ENCODE measurements around the gene KCTD8. TPM values are rescaled to one million over a fixed set of nuclear protein-coding genes. Genes with fewer than 3 reads are reported as not detected.

KCTD8 gene
- total RNA-seq, 1 experiment from 2014 or later, result not detected

DNA sequence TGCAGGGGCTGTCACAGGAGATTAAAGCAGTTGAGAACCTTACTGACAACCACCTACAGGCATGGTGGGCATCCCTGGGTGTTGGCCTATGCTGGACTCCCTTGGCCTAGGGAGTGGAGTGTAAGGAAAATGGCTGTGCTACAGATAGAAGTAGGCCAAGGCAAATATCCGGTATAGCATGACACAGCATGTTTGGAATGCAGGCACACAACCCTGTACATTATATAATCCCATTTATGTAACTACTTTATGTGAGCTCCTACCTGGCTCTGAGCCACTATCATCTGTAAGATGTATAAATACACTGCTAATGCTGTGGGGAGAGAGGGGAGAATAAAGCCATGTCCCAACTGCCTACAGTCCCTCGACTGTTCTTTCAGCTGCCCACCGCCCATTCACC is 38.7 kb upstream of the KCTD8 start:
- no peaks in the 10 kb centered on the region for H3K36me3 ChIP-seq (ENCODE audit: control insufficient read depth in 1 of 2, insufficient read depth in 2 of 2, low read length in 2 of 2)

DNA sequence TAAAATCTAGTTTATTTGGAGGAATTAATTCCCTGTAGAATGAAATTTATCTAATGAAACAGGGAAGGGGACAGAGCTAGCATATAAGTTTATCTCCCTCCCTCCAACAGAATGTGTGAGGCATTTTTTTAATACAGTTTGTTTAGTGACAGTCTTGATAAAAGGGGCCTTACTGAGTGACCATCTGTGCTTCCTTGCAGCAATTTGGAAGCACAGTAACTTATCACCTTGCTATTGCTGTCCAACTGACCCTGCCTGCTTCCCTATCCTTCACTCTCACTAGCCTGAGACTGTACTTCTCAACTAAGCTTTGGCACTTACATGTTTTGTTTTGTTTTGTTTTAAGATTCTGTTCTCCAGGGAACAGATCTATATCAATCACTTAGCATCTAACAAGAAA is 31.1 kb upstream of the KCTD8 start:
- no peak overlapping the region for H3K27ac ChIP-seq (ENCODE audit: low read depth, low read length)
- H3K9me2 ChIP-seq (ENCODE audit: insufficient read depth), result no peaks in the 10 kb centered on the region
- H3K9me3 ChIP-seq (ENCODE audit: control insufficient read depth in 1 of 2, insufficient read depth in 1 of 2, low read depth in 1 of 2, low read length in 2 of 2), result peaks cover 3 to 11% of the 10 kb centered on the region in 2 experiments; a peak in 2 of 4 replicates
- ChIA-PET POLR2A (no interaction called here), CTCF (no interaction called here), RAD21 (ENCODE audit: low non-redundant PET in 1 of 2, low total read pairs in 2 of 2, uncharacterized antibody in 2 of 2, unreplicated experiment in 2 of 2) (no interaction called here)
- BruUV-seq (replicated peaks), result no TSS peak
- intact Hi-C loops (cut with micrococcal nuclease), result no loop called here
- H4K20me1 ChIP-seq (ENCODE audit: insufficient read depth), result no peaks in the 10 kb centered on the region
- no peak overlapping the region for H3K4me2 ChIP-seq (ENCODE audit: low read length)
- no peak for ATAC-seq
- no peak overlapping the region for H3K4me3 ChIP-seq (replicated peaks in 1 of 2; ENCODE audit: low read depth in 1 of 2, low read length in 2 of 2)
- no peak overlapping the region for H3K9ac ChIP-seq (ENCODE audit: low read length)
- no peaks in the 10 kb centered on the region for H3K36me3 ChIP-seq (ENCODE audit: control insufficient read depth in 1 of 2, insufficient read depth in 2 of 2, low read length in 2 of 2)
- no peaks in the 10 kb centered on the region for H3K79me2 ChIP-seq (ENCODE audit: insufficient read depth, low read length)
- no peak for DNase-seq (ENCODE audit: low read depth, low spot score)
- no peak overlapping the region for H2AFZ ChIP-seq (ENCODE audit: low read depth, low read length, poor library complexity, severe bottlenecking)
- H3K27me3 ChIP-seq (ENCODE audit: insufficient read depth, low read length), result no peaks in the 10 kb centered on the region
- no peaks in the 10 kb centered on the region for H3K4me1 ChIP-seq (ENCODE audit: control insufficient read depth in 1 of 2, insufficient read depth in 2 of 2, low read length in 2 of 2)
- TF ChIP-seq ELF1 (IDR thresholded peaks at IDR 0.05; ENCODE audit: borderline replicate concordance, low read depth), result no peak
- no peak for TF ChIP-seq TCF7L2 (IDR thresholded peaks at IDR 0.05; ENCODE audit: borderline replicate concordance, extremely low read depth, insufficient read depth, insufficient read length)
- no peak for TF ChIP-seq CTCF (IDR thresholded peaks at IDR 0.05 in 2 of 3, conservative IDR thresholded peaks at IDR 0.05 in 1 of 3; ENCODE audit: borderline replicate concordance in 1 of 3, insufficient read depth in 1 of 3, low read depth in 2 of 3, low read length in 2 of 3)
- no peak for TF ChIP-seq FOSL1 (IDR thresholded peaks at IDR 0.05; ENCODE audit: low read depth)
- no peak for TF ChIP-seq EZH2 (IDR thresholded peaks at IDR 0.05)
- TF ChIP-seq YY1 (IDR thresholded peaks at IDR 0.05; ENCODE audit: extremely low read depth, insufficient replicate concordance, low read depth, low read length), result no peak
- no peak for TF ChIP-seq ZNF274 (IDR thresholded peaks at IDR 0.05; ENCODE audit: low read depth, low read length)
- no peak for TF ChIP-seq CBX3 (IDR thresholded peaks at IDR 0.05; ENCODE audit: low read depth)
- TF ChIP-seq ZBTB33 (IDR thresholded peaks at IDR 0.05; ENCODE audit: extremely low read depth, insufficient replicate concordance, low read length), result no peak
- TF ChIP-seq SIN3A (IDR thresholded peaks at IDR 0.05; ENCODE audit: low read depth), result no peak

More for the DNA sequence above, 38.7 kb upstream of the KCTD8 start:
- Histone ChIP-seq H3K27ac (ENCODE audit: low read depth, low read length) (no peak overlapping the region), H3K9ac (ENCODE audit: low read length) (no peak overlapping the region), H4K20me1 (ENCODE audit: insufficient read depth) (no peaks in the 10 kb centered on the region), H2AFZ (ENCODE audit: low read depth, low read length, poor library complexity, severe bottlenecking) (no peak overlapping the region), H3K9me2 (ENCODE audit: insufficient read depth) (no peaks in the 10 kb centered on the region), H3K9me3 (ENCODE audit: control insufficient read depth in 1 of 2, insufficient read depth in 1 of 2, low read depth in 1 of 2, low read length in 2 of 2) (peaks cover 0 to 26% of the 10 kb centered on the region in 2 experiments; a peak in 2 of 4 replicates), H3K4me3 (replicated peaks in 1 of 2; ENCODE audit: low read depth in 1 of 2, low read length in 2 of 2) (no peak overlapping the region), H3K79me2 (ENCODE audit: insufficient read depth, low read length) (no peaks in the 10 kb centered on the region), H3K4me2 (ENCODE audit: low read length) (no peak overlapping the region), H3K27me3 (ENCODE audit: insufficient read depth, low read length) (no peaks in the 10 kb centered on the region), H3K4me1 (ENCODE audit: control insufficient read depth in 1 of 2, insufficient read depth in 2 of 2, low read length in 2 of 2) (no peaks in the 10 kb centered on the region)
- CTCF ChIA-PET, result no interaction called here
- no peak for TF ChIP-seq SRF (IDR thresholded peaks at IDR 0.05; ENCODE audit: low read depth)
- TF ChIP-seq ZBTB33 (IDR thresholded peaks at IDR 0.05; ENCODE audit: extremely low read depth, insufficient replicate concordance, low read length), result no peak
- intact Hi-C loops (cut with micrococcal nuclease), result no loop called here
- no TSS peak for BruUV-seq (replicated peaks)
- DNase-seq (ENCODE audit: low read depth, low spot score) (no peak), ATAC-seq (no peak)
- RAD21 ChIA-PET (ENCODE audit: low non-redundant PET in 1 of 2, low total read pairs in 2 of 2, uncharacterized antibody in 2 of 2, unreplicated experiment in 2 of 2), result no interaction called here
- POLR2A ChIA-PET, result no interaction called here

Measured in HCT116 (cell line).